DOHH2 (cell line): ENCODE data around the gene TIAM2.

ENCODE experiments used
- CTCF ChIP-seq: fragments of 200-600 bp; sonication (generic); IDR thresholded peaks from one replicate; pipeline ENCODE4 v1.5.1; 2014; ENCODE audit warnings: antibody characterized with exemption, mild to moderate bottlenecking, low read depth, low read length; ENCODE audit not compliant: poor library complexity, severe bottlenecking
- EZH2phosphoT487 ChIP-seq: fragments of 200-600 bp; sonication (generic); IDR thresholded peaks from 2 replicates; pipeline ENCODE4 v1.6.1; 2017; ENCODE audit warnings: borderline replicate concordance, mild to moderate bottlenecking, antibody characterized with exemption, low read length, moderate library complexity, mixed read lengths

- TF ChIP-seq CTCF, result no peak
- no peak for TF ChIP-seq EZH2phosphoT487
These were observed 176.8 kb downstream of the TIAM2 start for GRCh38 chr6:155171747-155172449.
